AG10803 (cell line): ENCODE results near the gene RUSF1.

Experiments
- DNase-seq: peaks from one replicate; pipeline ENCODE4 v3.0.0; 2010; ENCODE audit warnings: low read depth
- H3K4me3 ChIP-seq: 2 replicates; pipeline ENCODE4 v1.5.1; 2011; ENCODE audit warnings: mild to moderate bottlenecking, low read length, control low read depth
- CTCF ChIP-seq: conservative IDR thresholded peaks from 2 replicates; pipeline ENCODE4 v1.5.1; 2011; ENCODE audit warnings: mild to moderate bottlenecking, low read length, control low read depth, inconsistent platforms

RUSF1 gene

GRCh38 chr16:31467151-31467773 is 40.9 kb downstream of the RUSF1 start:
- DNase-seq = peak; percentile 43
- H3K4me3 ChIP-seq = no peak overlapping the region
- TF ChIP-seq CTCF = no peak

- no peak for TF ChIP-seq CTCF
- H3K4me3 ChIP-seq = no peak overlapping the region
- DNase-seq = no peak
These were observed 41.8 kb downstream of the RUSF1 start for GRCh38 chr16:31466381-31466841.

GRCh38 chr16:31465788-31466370 is 42.3 kb downstream of the RUSF1 start:
- TF ChIP-seq CTCF = no peak
- no peak for DNase-seq
- H3K4me3 ChIP-seq = no peak overlapping the region

GRCh38 chr16:31464781-31465260 is 43.4 kb downstream of the RUSF1 start:
- no peak for TF ChIP-seq CTCF
- no peak overlapping the region for H3K4me3 ChIP-seq
- no peak for DNase-seq

- DNase-seq = no peak
- no peak for TF ChIP-seq CTCF
- H3K4me3 ChIP-seq = no peak overlapping the region
These were observed 43.8 kb downstream of the RUSF1 start for GRCh38 chr16:31464348-31464769.

GRCh38 chr16:31461921-31462804 is 46.0 kb downstream of the RUSF1 start:
- TF ChIP-seq CTCF = no peak
- no peak overlapping the region for H3K4me3 ChIP-seq
- DNase-seq = no peak
